ENCODE measurements around the gene FAM81B. TPM values are rescaled to one million over a fixed set of nuclear protein-coding genes. Genes with fewer than 3 reads are reported as not detected.

Gene FAM81B
- total and polyA plus RNA-seq, 4 donors = not detected

- no peak overlapping the region for H3K27ac ChIP-seq (ENCODE audit: low read depth in 1 of 2, low read length in 2 of 2)
- no peak for TF ChIP-seq EGR1 (IDR thresholded peaks at IDR 0.05; ENCODE audit: low read depth in 2 of 2)
- TF ChIP-seq, protein P1, sequence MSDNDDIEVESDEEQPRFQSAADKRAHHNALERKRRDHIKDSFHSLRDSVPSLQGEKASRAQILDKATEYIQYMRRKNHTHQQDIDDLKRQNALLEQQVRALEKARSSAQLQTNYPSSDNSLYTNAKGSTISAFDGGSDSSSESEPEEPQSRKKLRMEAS (IDR thresholded peaks at IDR 0.05) = no peak
- no peak for TF ChIP-seq YY1 (IDR thresholded peaks at IDR 0.05)
- no peak for TF ChIP-seq TAF1 (conservative IDR thresholded peaks at IDR 0.05)
- TF ChIP-seq, protein P2, sequence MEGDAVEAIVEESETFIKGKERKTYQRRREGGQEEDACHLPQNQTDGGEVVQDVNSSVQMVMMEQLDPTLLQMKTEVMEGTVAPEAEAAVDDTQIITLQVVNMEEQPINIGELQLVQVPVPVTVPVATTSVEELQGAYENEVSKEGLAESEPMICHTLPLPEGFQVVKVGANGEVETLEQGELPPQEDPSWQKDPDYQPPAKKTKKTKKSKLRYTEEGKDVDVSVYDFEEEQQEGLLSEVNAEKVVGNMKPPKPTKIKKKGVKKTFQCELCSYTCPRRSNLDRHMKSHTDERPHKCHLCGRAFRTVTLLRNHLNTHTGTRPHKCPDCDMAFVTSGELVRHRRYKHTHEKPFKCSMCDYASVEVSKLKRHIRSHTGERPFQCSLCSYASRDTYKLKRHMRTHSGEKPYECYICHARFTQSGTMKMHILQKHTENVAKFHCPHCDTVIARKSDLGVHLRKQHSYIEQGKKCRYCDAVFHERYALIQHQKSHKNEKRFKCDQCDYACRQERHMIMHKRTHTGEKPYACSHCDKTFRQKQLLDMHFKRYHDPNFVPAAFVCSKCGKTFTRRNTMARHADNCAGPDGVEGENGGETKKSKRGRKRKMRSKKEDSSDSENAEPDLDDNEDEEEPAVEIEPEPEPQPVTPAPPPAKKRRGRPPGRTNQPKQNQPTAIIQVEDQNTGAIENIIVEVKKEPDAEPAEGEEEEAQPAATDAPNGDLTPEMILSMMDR (IDR thresholded peaks at IDR 0.05; ENCODE audit: low read depth, low read length, missing input control) = no peak
- no peak for TF ChIP-seq JUND (IDR thresholded peaks at IDR 0.05)
- TF ChIP-seq, protein P3, sequence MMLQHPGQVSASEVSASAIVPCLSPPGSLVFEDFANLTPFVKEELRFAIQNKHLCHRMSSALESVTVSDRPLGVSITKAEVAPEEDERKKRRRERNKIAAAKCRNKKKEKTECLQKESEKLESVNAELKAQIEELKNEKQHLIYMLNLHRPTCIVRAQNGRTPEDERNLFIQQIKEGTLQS (IDR thresholded peaks at IDR 0.05) = no peak
- TF ChIP-seq REST (IDR thresholded peaks at IDR 0.05) = no peak
- TF ChIP-seq, protein P4, sequence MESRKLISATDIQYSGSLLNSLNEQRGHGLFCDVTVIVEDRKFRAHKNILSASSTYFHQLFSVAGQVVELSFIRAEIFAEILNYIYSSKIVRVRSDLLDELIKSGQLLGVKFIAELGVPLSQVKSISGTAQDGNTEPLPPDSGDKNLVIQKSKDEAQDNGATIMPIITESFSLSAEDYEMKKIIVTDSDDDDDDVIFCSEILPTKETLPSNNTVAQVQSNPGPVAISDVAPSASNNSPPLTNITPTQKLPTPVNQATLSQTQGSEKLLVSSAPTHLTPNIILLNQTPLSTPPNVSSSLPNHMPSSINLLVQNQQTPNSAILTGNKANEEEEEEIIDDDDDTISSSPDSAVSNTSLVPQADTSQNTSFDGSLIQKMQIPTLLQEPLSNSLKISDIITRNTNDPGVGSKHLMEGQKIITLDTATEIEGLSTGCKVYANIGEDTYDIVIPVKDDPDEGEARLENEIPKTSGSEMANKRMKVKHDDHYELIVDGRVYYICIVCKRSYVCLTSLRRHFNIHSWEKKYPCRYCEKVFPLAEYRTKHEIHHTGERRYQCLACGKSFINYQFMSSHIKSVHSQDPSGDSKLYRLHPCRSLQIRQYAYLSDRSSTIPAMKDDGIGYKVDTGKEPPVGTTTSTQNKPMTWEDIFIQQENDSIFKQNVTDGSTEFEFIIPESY (IDR thresholded peaks at IDR 0.05) = no peak
- no peak for TF ChIP-seq FOXA1 (IDR thresholded peaks at IDR 0.05)
- TF ChIP-seq SP1 (IDR thresholded peaks at IDR 0.05) = no peak
- TF ChIP-seq RAD21 (IDR thresholded peaks at IDR 0.05) = no peak
- TF ChIP-seq HNF4G (IDR thresholded peaks at IDR 0.05) = no peak
- no peak overlapping the region for H3K9ac ChIP-seq (ENCODE audit: low read depth in 1 of 2, low read length in 2 of 2)
- no peaks in the 10 kb centered on the region for H3K27me3 ChIP-seq (ENCODE audit: control insufficient read depth in 4 of 4, insufficient read depth in 4 of 4, low read length in 3 of 4)
- H3K4me3 ChIP-seq (ENCODE audit: low read depth in 1 of 3, low read length in 3 of 3) = no peak overlapping the region
- H3K9me3 ChIP-seq (ENCODE audit: control insufficient read depth in 4 of 4, low read length in 3 of 4) = no peaks in the 10 kb centered on the region
- 86% methylated on average over 3 of the region's 3 CpGs for WGBS
- H3K4me1 ChIP-seq (ENCODE audit: control insufficient read depth in 4 of 4, insufficient read depth in 4 of 4, low read length in 3 of 4) = no peaks in the 10 kb centered on the region
- no peaks in the 10 kb centered on the region for H3K36me3 ChIP-seq (ENCODE audit: control insufficient read depth in 4 of 4, insufficient read depth in 3 of 4, low read depth in 1 of 4, low read length in 3 of 4)
- no peak for DNase-seq (ENCODE audit: low spot score)
Measured at GRCh38 chr5:95417971-95418370, 26.8 kb downstream of the FAM81B start.

DNA sequence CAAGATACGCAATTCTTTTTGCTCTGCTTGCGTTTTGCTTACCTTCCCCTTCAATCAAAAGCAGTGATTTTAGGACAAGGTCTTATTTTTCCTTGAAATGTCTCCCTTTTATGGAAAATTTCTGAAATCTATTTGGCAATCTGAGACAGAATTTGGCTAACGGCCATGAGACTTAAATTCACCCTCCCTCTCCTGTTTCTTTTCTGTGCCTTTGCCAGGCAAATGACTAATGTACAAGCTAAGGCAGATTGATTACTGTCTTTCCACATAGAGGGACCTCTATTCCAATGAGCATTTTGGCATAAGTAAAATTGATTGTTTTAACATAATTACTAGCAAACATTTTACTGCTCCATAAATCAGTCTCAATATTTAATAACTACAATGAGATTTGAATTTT lies 31.7 kb downstream of the FAM81B start:
- Histone ChIP-seq H3K27ac (ENCODE audit: low read depth in 1 of 2, low read length in 2 of 2) (no peak overlapping the region), H3K36me3 (ENCODE audit: control insufficient read depth in 4 of 4, insufficient read depth in 3 of 4, low read depth in 1 of 4, low read length in 3 of 4) (no peaks in the 10 kb centered on the region), H3K9ac (ENCODE audit: low read depth in 1 of 2, low read length in 2 of 2) (no peak overlapping the region), H3K4me3 (ENCODE audit: low read depth in 1 of 3, low read length in 3 of 3) (no peak overlapping the region), H3K4me1 (ENCODE audit: control insufficient read depth in 4 of 4, insufficient read depth in 4 of 4, low read length in 3 of 4) (no peaks in the 10 kb centered on the region), H3K27me3 (ENCODE audit: control insufficient read depth in 4 of 4, insufficient read depth in 4 of 4, low read length in 3 of 4) (no peaks in the 10 kb centered on the region), H3K9me3 (ENCODE audit: control insufficient read depth in 4 of 4, low read length in 3 of 4) (no peaks in the 10 kb centered on the region)
- no peak for DNase-seq (ENCODE audit: low spot score)
- TF ChIP-seq, protein P4 (IDR thresholded peaks at IDR 0.05) = no peak
- TF ChIP-seq RXRA (IDR thresholded peaks at IDR 0.05) = no peak
- TF ChIP-seq JUND (IDR thresholded peaks at IDR 0.05) = no peak
- no peak for TF ChIP-seq NR2F2 (IDR thresholded peaks at IDR 0.05)
- TF ChIP-seq RAD21 (IDR thresholded peaks at IDR 0.05) = no peak
- TF ChIP-seq FOXA2 (IDR thresholded peaks at IDR 0.05) = no peak
- WGBS = 86% methylated on average over 3 of the region's 3 CpGs
